Right atrium auricular region (tissue), 2 donors: Measurements from ENCODE around the gene LAMC1. TPM values are rescaled to one million over a fixed set of nuclear protein-coding genes. Genes with fewer than 3 reads are reported as not detected.
"Not testable (repeated sequence)": the region's sequence is repeated elsewhere in the genome, so short reads cannot be mapped to it uniquely, and the experiment has no call there.

Source experiments
- DNase-seq: peaks from one replicate; pipeline ENCODE4 v3.0.0-alpha.2; 2019; ENCODE audit warnings: low spot score
- H3K27ac ChIP-seq, 2 donors: fragments of 200-600 bp; sonication (generic); 1 replicate in 1 of 2; 2 replicates in 1 of 2; pipeline ENCODE4 v1.5.1; 2016 to 2019
- H3K27me3 ChIP-seq, 2 donors: fragments of 200-600 bp; sonication (generic); one replicate each; pipeline versions ENCODE4 v1.5.1 to v1.6.0; 2017 to 2019
- H3K36me3 ChIP-seq: fragments of 200-600 bp; sonication (generic); one replicate; pipeline ENCODE4 v1.5.1; 2016
- H3K4me1 ChIP-seq, 2 donors: fragments of 200-600 bp; sonication (generic); one replicate each; pipeline versions ENCODE4 v1.5.1 to v1.6.0; 2017 to 2019
- H3K4me3 ChIP-seq, 2 donors: fragments of 200-600 bp; sonication (generic); 1 replicate in 1 of 2; 2 replicates in 1 of 2; pipeline ENCODE4 v1.5.1; 2017 to 2019; ENCODE audit warnings: mild to moderate bottlenecking in 1 of 2, moderate library complexity in 1 of 2
- H3K9me3 ChIP-seq, 2 donors: fragments of 200-600 bp; sonication (generic); one replicate each; pipeline ENCODE4 v1.5.1; 2019
- total RNA-seq, 2 donors: library from RNA; depleted of rRNA; stranded (reverse); fragments of >200 nt; gene quantifications; one replicate each; pipeline ENCODE4 v1.1.0, GENCODE V29; 2016
- TF ChIP-seq, protein P1 (sequence below), 2 donors: fragments of 200-600 bp; sonication (generic); IDR thresholded peaks; one replicate each; pipeline ENCODE4 v1.5.1; 2019; ENCODE audit warnings: antibody characterized with exemption in 2 of 2

LAMC1 gene
- total RNA-seq, 2 donors from 2014 or later, result 154 to 159 TPM

DNA sequence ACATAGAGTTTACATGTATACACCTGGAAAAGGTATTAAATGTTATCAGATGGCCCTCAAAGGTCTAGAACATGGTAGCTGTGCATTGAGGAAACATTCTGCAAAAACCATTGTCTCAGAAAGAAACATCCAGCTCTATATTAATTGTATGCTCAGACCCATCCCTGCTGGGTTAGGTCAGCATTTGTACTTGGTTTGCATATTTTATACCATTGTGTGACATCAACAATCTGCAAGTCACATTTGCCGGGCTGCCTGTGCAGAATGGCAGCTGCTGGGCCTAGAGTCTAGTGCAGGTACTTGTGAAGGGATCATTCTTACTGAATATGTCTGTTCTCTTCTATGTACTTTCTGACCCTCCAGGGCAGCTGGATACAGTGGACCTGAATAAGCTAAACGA is 119.0 kb downstream of the LAMC1 start:
- no peak for DNase-seq
- Histone ChIP-seq H3K9me3 (no peaks in the 10 kb centered on the region), H3K27ac (no peak overlapping the region), H3K27me3 (no peaks in the 10 kb centered on the region), H3K4me1 (peaks cover 0 to 14% of the 10 kb centered on the region in 2 donors), H3K36me3 (peaks cover 39% of the 10 kb centered on the region), H3K4me3 (no peak overlapping the region)
- TF ChIP-seq, protein P1, sequence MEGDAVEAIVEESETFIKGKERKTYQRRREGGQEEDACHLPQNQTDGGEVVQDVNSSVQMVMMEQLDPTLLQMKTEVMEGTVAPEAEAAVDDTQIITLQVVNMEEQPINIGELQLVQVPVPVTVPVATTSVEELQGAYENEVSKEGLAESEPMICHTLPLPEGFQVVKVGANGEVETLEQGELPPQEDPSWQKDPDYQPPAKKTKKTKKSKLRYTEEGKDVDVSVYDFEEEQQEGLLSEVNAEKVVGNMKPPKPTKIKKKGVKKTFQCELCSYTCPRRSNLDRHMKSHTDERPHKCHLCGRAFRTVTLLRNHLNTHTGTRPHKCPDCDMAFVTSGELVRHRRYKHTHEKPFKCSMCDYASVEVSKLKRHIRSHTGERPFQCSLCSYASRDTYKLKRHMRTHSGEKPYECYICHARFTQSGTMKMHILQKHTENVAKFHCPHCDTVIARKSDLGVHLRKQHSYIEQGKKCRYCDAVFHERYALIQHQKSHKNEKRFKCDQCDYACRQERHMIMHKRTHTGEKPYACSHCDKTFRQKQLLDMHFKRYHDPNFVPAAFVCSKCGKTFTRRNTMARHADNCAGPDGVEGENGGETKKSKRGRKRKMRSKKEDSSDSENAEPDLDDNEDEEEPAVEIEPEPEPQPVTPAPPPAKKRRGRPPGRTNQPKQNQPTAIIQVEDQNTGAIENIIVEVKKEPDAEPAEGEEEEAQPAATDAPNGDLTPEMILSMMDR (IDR thresholded peaks at IDR 0.05), result no peak

DNA sequence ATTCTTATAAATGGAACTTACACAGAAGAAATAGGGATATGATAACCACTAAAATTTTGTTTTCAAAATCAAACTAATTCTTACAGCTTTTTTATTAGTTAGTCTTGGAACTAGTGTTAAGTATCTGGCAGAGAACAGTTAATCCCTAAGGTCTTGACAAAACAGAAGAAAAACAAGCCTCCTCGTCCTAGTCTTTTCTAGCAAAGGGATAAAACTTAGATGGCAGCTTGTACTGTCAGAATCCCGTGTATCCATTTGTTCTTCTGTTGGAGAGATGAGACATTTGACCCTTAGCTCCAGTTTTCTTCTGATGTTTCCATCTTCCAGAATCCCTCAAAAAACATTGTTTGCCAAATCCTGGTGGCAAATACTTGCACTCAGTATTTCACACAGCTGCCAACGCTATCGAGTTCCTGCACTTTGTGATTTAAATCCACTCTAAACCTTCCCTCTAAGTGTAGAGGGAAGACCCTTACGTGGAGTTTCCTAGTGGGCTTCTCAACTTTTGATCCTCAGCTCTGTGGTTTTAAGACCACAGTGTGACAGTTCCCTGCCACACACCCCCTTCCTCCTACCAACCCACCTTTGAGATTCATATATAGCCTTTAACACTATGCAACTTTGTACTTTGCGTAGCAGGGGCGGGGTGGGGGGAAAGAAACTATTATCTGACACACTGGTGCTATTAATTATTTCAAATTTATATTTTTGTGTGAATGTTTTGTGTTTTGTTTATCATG is 120.5 kb downstream of the LAMC1 start:
- Histone ChIP-seq H3K27me3 (no peaks in the 10 kb centered on the region), H3K27ac (no peak overlapping the region), H3K36me3 (peaks cover 26% of the 10 kb centered on the region), H3K4me3 (no peak overlapping the region), H3K9me3 (no peaks in the 10 kb centered on the region), H3K4me1 (peaks cover 0 to 22% of the 10 kb centered on the region in 2 donors)
- no peak for DNase-seq
- TF ChIP-seq, protein P1 (IDR thresholded peaks at IDR 0.05), result no peak

DNA sequence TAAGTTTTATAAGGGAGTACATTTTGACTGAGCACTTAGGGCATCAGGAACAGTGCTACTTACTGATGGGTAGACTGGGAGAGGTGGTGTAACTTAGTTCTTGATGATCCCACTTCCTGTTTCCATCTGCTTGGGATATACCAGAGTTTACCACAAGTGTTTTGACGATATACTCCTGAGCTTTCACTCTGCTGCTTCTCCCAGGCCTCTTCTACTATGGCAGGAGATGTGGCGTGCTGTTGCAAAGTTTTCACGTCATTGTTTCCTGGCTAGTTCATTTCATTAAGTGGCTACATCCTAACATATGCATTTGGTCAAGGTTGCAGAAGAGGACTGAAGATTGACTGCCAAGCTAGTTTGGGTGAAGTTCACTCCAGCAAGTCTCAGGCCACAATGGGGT is 121.5 kb downstream of the LAMC1 start:
- no peaks in the 10 kb centered on the region for H3K27me3 ChIP-seq
- H3K9me3 ChIP-seq, result no peaks in the 10 kb centered on the region
- no peak for DNase-seq
- peaks cover 0 to 12% of the 10 kb centered on the region in 2 donors for H3K4me1 ChIP-seq
- H3K27ac ChIP-seq, result no peak overlapping the region
- H3K36me3 ChIP-seq, result peaks cover 26% of the 10 kb centered on the region
- TF ChIP-seq, protein P1 (IDR thresholded peaks at IDR 0.05), result no peak
- no peak overlapping the region for H3K4me3 ChIP-seq

DNA sequence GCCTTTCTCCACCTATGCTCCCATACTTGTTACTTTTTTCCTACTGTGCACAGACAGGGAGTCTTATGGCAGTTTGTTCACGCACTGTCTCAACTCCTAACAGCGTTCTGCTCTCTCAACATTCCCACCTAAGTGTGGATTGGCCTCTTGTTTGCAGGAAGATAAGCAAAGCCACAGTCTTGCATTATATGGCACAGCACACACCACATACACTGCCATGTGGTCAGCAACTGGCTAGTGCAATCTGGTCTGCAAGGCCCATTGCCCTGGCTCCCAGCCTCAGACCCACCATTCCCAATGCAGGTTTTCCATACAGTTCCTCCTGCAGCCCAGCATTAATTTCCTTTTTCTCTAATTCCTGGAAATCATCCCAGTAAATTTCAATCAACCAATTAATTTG is 124.5 kb downstream of the LAMC1 start:
- H3K9me3 ChIP-seq, result no peaks in the 10 kb centered on the region
- no peak overlapping the region for H3K27ac ChIP-seq
- H3K4me3 ChIP-seq, result no peak overlapping the region
- H3K36me3 ChIP-seq, result peaks cover 15% of the 10 kb centered on the region
- TF ChIP-seq, protein P1 (IDR thresholded peaks at IDR 0.05), result no peak
- DNase-seq, result no peak
- no peaks in the 10 kb centered on the region for H3K27me3 ChIP-seq
- peaks cover 0 to 11% of the 10 kb centered on the region in 2 donors for H3K4me1 ChIP-seq

DNA sequence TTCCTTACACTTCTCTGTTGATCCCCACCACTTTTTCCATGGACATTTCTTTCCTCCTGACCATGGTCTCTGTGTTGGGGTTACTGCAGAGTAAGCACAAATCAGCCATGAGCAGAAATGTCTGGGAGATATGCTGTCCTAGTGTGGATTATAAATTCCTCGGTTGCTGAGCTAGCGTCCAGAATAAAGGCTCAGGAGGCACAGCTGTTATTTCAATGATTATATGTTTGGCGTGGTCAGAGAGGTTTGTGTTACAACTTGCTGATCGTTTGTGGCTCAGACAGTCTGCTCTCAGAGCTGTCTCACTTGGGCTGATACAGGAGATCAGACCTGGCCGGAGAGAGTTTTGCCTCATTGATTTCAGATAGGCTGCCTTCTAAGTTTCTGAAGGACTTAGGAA is 125.4 kb downstream of the LAMC1 start:
- H3K27me3 ChIP-seq, result no peaks in the 10 kb centered on the region
- no peak overlapping the region for H3K4me3 ChIP-seq
- no peak for DNase-seq
- H3K9me3 ChIP-seq, result no peaks in the 10 kb centered on the region
- peak overlapping the region; percentile 52 for H3K27ac ChIP-seq
- TF ChIP-seq, protein P1 (IDR thresholded peaks at IDR 0.05), result no peak
- peaks cover 0 to 11% of the 10 kb centered on the region in 2 donors for H3K4me1 ChIP-seq
- peaks cover 10% of the 10 kb centered on the region for H3K36me3 ChIP-seq

DNA sequence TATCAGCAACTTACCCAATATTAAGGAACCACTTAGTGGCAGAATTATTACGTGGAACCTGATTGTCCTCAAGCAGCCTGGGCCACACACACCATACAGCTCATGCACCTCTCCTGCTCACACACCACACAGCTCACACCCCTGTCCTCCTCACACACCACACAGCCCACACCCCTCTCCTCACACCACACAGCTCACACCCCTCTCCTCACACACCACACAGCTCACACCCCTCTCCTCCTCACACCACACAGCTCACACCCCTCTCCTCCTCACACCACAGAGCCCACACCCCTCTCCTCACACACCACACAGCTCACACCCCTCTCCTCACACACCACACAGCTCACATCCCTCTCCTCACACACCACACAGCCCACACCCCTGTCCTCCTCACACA is 126.1 kb downstream of the LAMC1 start:
- TF ChIP-seq, protein P1 (IDR thresholded peaks at IDR 0.05), result no peak
- H3K36me3 ChIP-seq, result peaks cover 9% of the 10 kb centered on the region
- peak overlapping the region; percentile 52 for H3K27ac ChIP-seq
- no peak overlapping the region for H3K4me3 ChIP-seq
- DNase-seq, result no peak
- no peaks in the 10 kb centered on the region for H3K9me3 ChIP-seq
- H3K4me1 ChIP-seq, result peaks cover 0 to 11% of the 10 kb centered on the region in 2 donors
- H3K27me3 ChIP-seq, result no peaks in the 10 kb centered on the region

DNA sequence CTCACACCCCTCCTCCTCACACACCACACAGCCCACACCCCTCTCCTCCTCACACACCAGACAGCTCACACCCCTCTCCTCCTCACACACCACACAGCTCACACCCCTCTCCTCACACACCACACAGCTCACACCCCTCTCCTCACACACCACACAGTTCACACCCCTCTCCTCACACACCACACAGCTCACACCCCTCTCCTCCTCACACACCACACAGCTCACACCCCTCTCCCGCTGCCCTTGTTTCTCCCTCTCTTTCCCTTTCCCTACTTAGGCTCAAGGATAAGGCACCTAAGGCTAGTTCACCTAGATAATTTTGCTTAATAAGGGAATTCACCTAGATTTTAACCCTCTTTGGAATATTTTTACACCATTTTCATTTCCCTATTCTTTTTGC is 126.8 kb downstream of the LAMC1 start:
- H3K4me1 ChIP-seq, result peaks cover 0 to 11% of the 10 kb centered on the region in 2 donors
- not testable (repeated sequence) for H3K4me3 ChIP-seq, H3K9me3 ChIP-seq, H3K27ac ChIP-seq, DNase-seq, H3K27me3 ChIP-seq, H3K36me3 ChIP-seq
